MCF 10A (cell line): ENCODE results near the gene HDLBP. TPM values are rescaled to one million over a fixed set of nuclear protein-coding genes. Genes with fewer than 3 reads are reported as not detected.
"Not testable (repeated sequence)": the region's sequence is repeated elsewhere in the genome, so short reads cannot be mapped to it uniquely, and the experiment has no call there.

ENCODE experiments used
- BruUV-seq: library from RNA; stranded (reverse); fragments of 400-500 nt; replicated peaks from 2 replicates; lab custom pipeline; 2021; lab: Mats Ljungman, UMichigan
- CTCF ChIA-PET: fragments of 300-600 bp; sonication (Branson Sonifier 250); formaldehyde crosslinking; extraction: SDS; loops from one replicate; lab custom pipeline; 2021; ENCODE audit warnings: antibody characterized with exemption, inconsistent platforms; lab: Yijun Ruan, JAX
- POLR2A ChIA-PET: fragments of 300-600, 350-650 bp; sonication (Branson Sonifier 250); formaldehyde crosslinking; extraction: SDS; loops from one replicate; lab custom pipeline; 2020; ENCODE audit warnings: antibody characterized with exemption, inconsistent platforms; lab: Yijun Ruan, JAX
- DNase-seq: peaks from one replicate; pipeline ENCODE4 v3.0.0-alpha.2; 2018; ENCODE audit not compliant: unreplicated experiment
- H3K27ac Mint-ChIP-seq: one replicate; pipeline ENCODE4 v1.8.0; 2022; ENCODE audit warnings: mild to moderate bottlenecking, low read depth, mixed read lengths; ENCODE audit not compliant: unreplicated experiment
- H3K27me3 Mint-ChIP-seq: one replicate; pipeline ENCODE4 v1.8.0; 2022; ENCODE audit warnings: mixed read lengths; ENCODE audit not compliant: insufficient read depth, unreplicated experiment
- H3K36me3 Mint-ChIP-seq: one replicate; pipeline ENCODE4 v1.8.0; 2022; ENCODE audit warnings: mild to moderate bottlenecking, moderate library complexity, mixed read lengths; ENCODE audit not compliant: insufficient read depth, unreplicated experiment
- H3K4me1 Mint-ChIP-seq: one replicate; pipeline ENCODE4 v1.8.0; 2022; ENCODE audit warnings: mixed read lengths; ENCODE audit not compliant: insufficient read depth, unreplicated experiment
- H3K4me3 Mint-ChIP-seq: one replicate; pipeline ENCODE4 v1.8.0; 2022; ENCODE audit warnings: mild to moderate bottlenecking, moderate library complexity, mixed read lengths; ENCODE audit not compliant: unreplicated experiment
- H3K9me3 Mint-ChIP-seq: one replicate; pipeline ENCODE4 v1.8.0; 2022; ENCODE audit warnings: mixed read lengths; ENCODE audit not compliant: unreplicated experiment
- CTCF ChIP-seq: fragments of 200-600 bp; IDR thresholded peaks from one replicate; pipeline ENCODE4 v1.8.0; 2022; ENCODE audit warnings: antibody characterized with exemption, mild to moderate bottlenecking; ENCODE audit not compliant: unreplicated experiment
- intact Hi-C: fragments of 100-400 bp; cut with micrococcal nuclease; formaldehyde crosslinking; loops from 2 replicates; pipeline ENCODE4 v1.14.1; 2022
- total RNA-seq: library from RNA; stranded (reverse); gene quantifications from 2 replicates; pipeline ENCODE4 v1.2.3, GENCODE V29; 2022

Gene HDLBP
- total RNA-seq, 1 experiment from 2014 or later, result 670 TPM

GRCh38 chr2:241279413-241279812 is 36.1 kb downstream of the HDLBP start:
- intact Hi-C loops, result no loop called here
- Mint-ChIP-seq H3K4me1 (peaks cover 6% of the 10 kb centered on the region), H3K27me3 (no peaks in the 10 kb centered on the region), H3K27ac (no peak overlapping the region), H3K4me3 (no peak overlapping the region), H3K9me3 (peaks cover 14% of the 10 kb centered on the region), H3K36me3 (peaks cover 34% of the 10 kb centered on the region)
- BruUV-seq, result no TSS peak
- no peak for DNase-seq
- POLR2A ChIA-PET, result interaction anchor here (1.0 kb wide), 1 partner anchor 7 kb away, joined by 3 read pairs; no protein-coding TSS in a partner anchor
- TF ChIP-seq CTCF, result no peak
- CTCF ChIA-PET, result interaction anchor here (1.4 kb wide), 1 partner anchor 12 kb away, joined by 5 read pairs; no protein-coding TSS in a partner anchor

GRCh38 chr2:241278306-241278705 is 37.2 kb downstream of the HDLBP start:
- DNase-seq, CTCF ChIA-PET, POLR2A ChIA-PET, H3K4me3 Mint-ChIP-seq, intact Hi-C loops, BruUV-seq, H3K27ac Mint-ChIP-seq, H3K27me3 Mint-ChIP-seq: not testable (repeated sequence)
- Mint-ChIP-seq H3K36me3 (peaks cover 45% of the 10 kb centered on the region), H3K9me3 (peaks cover 14% of the 10 kb centered on the region), H3K4me1 (peaks cover 15% of the 10 kb centered on the region)

GRCh38 chr2:241275910-241276309 is 39.6 kb downstream of the HDLBP start:
- no peak for TF ChIP-seq CTCF
- intact Hi-C loops, result no loop called here
- H3K9me3 Mint-ChIP-seq, result peaks cover 14% of the 10 kb centered on the region
- POLR2A ChIA-PET, result interaction anchor here (0.7 to 1.4 kb wide), 4 partner anchors 12 to 42 kb away, joined by 3 to 5 read pairs (median 4); no protein-coding TSS in a partner anchor
- no peak overlapping the region for H3K27ac Mint-ChIP-seq
- no peaks in the 10 kb centered on the region for H3K27me3 Mint-ChIP-seq
- DNase-seq, result no peak
- H3K36me3 Mint-ChIP-seq, result peaks cover 47% of the 10 kb centered on the region
- BruUV-seq, result no TSS peak
- peaks cover 23% of the 10 kb centered on the region for H3K4me1 Mint-ChIP-seq
- CTCF ChIA-PET, result interaction anchor here (1.5 kb wide), 2 partner anchors 22 to 38 kb away, joined by 3 to 4 read pairs; no protein-coding TSS in a partner anchor
- H3K4me3 Mint-ChIP-seq, result no peak overlapping the region

GRCh38 chr2:241275504-241275903 is 40.0 kb downstream of the HDLBP start:
- Mint-ChIP-seq H3K36me3 (peaks cover 47% of the 10 kb centered on the region), H3K9me3 (peaks cover 14% of the 10 kb centered on the region), H3K27ac (no peak overlapping the region), H3K4me3 (no peak overlapping the region), H3K27me3 (no peaks in the 10 kb centered on the region), H3K4me1 (peaks cover 26% of the 10 kb centered on the region)
- no peak for DNase-seq
- intact Hi-C loops, result no loop called here
- POLR2A ChIA-PET, result interaction anchor here (1.0 to 1.4 kb wide), 4 partner anchors 9 to 39 kb away, joined by 3 to 5 read pairs (median 4); no protein-coding TSS in a partner anchor
- CTCF ChIA-PET, result interaction anchor here (1.5 kb wide), 2 partner anchors 22 to 39 kb away, joined by 3 to 4 read pairs; no protein-coding TSS in a partner anchor
- no TSS peak for BruUV-seq
- no peak for TF ChIP-seq CTCF
